ENCODE measurements around the gene ANKRD23.

The ANKRD23 gene

DNA sequence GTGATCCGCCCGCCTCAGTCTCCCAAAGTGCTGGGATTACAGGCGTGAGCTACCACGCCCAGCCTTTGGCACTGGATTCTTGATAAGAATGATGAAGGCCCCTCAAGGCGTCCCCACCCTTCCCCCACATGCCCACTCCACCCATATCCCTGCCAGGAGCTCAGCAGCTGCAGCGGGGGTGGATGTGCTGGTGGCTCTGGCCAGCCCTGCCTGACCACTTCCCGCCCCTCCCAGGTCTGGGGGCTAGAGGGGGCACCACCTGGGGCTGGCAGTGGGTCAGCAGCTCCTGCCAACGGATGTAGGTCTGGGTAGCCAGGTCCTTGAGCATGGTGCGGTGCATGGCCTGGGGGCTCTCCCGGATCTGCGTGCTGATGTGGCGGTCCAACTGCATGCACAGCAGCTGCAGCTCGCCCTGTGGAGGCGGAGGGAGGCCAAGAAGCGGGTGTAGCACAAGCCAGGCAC is 33.8 kb upstream of the ANKRD23 start:
- no peak for DNase-seq (ENCODE audit: low read depth in 1 of 2, low spot score in 1 of 2)

DNA sequence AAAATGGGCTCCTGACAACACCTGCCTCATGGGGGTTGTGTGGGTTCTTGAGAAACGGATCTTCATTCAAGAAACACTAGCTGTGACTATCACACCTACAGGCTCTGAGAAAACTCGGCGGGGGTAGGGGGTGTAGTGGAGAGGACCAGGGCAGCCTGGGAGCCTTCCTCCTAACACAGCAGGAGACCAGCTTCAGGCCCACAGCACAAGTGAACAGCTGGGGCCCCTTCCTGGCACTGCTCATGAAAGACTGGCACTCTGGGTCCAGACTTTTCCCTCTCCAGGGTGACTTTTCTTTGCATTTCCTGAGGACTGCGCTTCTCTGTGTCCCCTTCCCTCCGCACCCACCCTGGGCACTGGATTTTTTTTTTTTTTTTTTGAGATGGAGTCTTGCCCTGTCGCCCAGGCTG is 33.2 kb upstream of the ANKRD23 start:
- no peak for DNase-seq (ENCODE audit: low read depth in 1 of 2, low spot score in 1 of 2)

DNA sequence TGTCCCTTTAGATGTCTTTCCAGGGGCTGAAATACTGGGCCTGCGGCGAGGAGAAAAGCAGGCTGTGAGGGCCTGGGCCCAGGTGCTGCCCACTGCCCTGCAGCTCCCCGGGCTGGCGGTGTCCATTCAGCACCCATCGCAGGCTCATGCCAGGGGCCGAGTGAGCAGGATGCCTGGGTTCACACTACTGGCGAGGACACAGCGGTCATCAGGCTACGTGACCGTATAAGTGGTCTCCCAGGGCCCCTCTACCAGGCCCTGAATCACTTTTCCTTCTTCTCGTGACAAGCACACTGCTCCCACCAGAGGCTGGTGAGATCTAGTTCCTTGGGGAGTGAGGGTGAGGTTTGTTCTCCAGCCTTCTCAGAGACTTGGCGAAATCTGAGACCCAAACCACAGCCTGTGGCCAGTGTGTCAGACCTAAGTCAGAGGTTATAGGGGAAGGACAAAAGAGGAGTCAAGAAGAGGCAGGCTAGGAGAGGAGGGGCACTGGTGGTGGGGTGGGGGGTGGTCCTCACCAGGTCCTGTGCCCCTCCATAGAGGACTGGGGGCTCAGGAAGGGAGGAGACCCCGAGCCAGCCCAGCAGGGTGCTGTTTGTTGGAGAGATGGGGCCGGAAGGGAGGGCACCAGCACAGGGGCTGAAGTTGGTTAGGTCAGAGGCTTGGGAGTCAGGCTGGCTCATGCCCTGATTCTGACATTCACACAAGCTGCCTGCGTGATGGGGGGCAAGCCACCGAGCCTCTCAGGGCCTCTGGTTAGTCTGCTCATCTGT is 32.6 kb upstream of the ANKRD23 start:
- DNase-seq (ENCODE audit: low read depth in 1 of 2, low spot score in 1 of 2), result no peak

DNA sequence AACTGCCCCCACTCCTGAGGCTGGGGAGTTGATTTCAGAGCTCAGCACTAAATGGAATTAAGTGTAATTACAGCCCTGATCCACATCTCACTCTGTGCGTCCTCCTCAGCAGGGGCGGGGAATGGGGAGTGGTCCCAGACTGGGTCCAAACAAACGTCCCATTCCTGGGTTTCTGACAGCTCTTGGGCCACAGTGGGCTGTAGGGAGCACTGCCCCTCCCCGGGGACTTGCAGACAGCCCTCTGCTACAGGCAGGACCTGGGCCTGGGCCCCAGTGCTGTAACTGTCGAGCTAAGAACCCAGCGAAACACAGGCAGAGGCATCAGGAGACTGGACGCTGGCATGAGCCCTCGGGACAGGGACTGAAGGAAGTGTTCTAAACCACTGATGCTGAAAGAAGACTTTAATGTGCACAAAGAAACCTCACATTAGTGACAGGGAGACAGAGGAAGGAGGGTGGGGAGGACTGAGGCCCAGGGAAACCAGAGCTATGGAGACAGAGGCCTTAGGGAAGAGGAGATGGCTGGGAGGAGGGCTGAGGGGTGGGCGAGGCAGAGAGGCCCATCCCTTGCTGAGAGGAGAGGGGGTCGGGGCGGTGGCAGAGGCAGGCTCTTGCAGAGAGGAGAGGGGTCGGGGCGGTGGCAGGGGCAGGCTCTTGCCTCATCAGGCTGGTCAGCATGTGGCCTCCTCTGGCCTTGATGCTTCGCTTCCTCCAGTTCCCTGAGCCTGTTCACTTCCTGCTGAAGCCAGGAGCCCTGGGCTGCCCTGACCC is 31.9 kb upstream of the ANKRD23 start:
- no peak for DNase-seq (ENCODE audit: low read depth in 1 of 2, low spot score in 1 of 2)

DNA sequence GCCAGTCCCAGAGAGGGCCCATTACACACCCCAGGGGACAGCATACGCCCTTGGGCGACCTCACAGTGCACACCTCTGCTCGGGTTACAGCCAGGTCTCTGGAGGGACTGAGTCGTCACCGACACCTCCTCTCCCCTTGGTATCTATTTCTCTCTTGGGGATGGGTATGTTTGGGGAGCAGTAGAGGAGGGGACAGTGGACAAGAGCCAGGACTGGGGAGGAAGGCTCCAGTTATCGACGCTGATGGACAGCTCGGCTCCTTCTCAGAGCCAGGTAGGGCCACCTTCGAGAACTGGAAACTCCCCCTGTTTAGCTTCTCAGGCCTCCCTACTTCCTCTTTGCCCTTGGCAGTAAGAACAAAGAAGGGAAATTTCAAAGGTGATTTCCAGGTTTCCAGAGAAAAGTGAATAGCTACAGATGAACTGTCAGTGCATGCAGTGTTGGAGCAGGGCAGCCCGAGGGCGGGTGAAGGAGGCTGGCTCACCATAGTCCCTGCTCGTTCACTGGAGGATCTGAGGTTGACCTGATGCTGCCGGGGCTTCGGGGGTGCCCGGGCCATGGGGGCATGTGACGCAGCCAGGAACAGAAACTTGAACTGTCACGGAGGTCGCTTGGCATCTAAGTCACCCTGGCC is 30.5 kb upstream of the ANKRD23 start:
- DNase-seq (ENCODE audit: low read depth in 1 of 2, low spot score in 1 of 2), result no peak

DNA sequence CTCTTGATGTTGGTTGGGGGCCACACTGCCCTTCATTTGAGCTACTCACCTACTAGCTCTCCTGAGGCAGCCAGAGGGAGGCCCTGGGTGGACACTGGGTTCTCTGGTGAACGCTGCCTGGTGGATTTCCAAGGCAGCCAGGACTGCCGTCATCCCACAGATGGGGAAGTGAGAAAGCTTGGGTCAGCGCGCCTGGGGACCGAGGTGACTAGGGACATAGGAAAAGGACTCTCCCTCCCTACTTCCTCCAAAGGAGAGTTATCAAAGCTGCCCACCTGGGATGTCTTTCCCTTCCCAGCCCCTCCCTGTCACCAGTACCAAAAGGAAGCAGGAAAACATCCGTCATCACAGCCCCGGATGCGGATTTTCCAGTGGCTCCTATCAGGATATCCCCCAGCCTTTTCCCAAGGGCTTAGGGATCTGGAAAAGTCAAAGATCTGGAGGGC is 29.9 kb upstream of the ANKRD23 start:
- no peak for DNase-seq (ENCODE audit: low read depth in 1 of 2, low spot score in 1 of 2)

DNA sequence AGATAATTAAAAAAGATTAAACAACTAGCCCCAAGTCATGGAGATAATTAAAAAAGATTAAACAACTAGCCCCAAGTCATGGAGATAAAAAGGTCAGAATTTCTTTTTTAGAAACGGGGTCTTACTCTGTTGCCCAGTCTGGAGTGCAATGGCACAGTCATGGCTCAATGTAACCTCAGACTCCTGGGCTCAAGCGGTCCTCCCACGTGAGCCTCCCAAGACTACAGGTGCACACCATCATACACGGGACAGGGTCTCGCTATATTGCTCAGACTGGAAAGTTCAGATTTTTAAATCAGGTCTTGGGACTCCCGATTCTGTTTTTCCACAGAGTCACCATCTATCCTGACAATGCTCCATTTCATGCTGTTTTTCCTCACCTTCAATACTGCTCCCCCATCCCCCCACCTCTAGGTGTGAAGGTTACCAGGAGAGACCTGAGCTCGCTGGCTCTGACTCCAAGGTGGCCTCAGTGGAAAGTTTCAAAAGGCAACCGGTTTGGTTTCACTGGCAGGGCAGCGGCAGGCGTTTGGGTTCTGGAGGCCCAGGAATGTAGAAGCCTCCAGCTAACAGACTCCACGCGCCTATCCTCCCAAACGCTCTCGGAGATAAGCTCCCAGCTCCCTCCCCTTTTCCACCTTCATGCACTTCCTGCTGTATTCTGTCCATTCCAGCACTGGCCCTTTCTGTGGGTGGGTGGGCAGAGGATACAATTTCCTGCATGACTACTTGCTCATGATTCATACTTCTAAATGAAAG is 28.9 kb upstream of the ANKRD23 start:
- no peak for DNase-seq (ENCODE audit: low read depth in 1 of 2, low spot score in 1 of 2)

DNA sequence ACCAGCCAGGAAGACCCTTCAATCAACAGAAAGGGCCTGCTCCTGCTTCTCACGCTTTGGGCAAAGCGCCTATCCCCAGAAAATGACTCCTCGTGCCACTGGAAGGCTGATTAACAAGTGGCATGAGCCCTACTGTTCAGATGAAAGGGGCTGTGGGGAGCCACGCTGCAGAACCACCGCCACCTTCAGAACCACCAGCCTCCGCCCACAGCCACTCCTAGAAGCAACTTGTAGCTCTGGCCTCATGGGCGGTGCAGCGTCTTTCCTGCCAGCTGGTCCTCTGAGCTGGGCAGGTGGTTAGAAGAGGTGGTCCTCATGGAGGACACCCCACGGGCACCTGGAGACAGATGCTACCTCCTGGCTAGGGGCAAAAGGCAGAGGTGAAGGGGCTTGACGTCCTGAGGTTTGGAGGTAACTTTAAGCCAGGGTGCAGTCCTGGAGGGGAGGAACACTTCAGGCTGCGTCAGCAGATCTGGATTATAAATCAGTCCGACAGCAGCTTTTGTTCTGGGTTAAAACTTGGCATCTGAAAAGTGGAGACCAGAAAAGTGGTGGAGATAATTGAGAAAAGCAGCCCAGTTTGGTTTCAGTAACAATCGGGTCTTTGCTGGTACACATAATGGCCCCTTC is 26.9 kb upstream of the ANKRD23 start:
- no peak for DNase-seq (ENCODE audit: low read depth in 1 of 2, low spot score in 1 of 2)

DNA sequence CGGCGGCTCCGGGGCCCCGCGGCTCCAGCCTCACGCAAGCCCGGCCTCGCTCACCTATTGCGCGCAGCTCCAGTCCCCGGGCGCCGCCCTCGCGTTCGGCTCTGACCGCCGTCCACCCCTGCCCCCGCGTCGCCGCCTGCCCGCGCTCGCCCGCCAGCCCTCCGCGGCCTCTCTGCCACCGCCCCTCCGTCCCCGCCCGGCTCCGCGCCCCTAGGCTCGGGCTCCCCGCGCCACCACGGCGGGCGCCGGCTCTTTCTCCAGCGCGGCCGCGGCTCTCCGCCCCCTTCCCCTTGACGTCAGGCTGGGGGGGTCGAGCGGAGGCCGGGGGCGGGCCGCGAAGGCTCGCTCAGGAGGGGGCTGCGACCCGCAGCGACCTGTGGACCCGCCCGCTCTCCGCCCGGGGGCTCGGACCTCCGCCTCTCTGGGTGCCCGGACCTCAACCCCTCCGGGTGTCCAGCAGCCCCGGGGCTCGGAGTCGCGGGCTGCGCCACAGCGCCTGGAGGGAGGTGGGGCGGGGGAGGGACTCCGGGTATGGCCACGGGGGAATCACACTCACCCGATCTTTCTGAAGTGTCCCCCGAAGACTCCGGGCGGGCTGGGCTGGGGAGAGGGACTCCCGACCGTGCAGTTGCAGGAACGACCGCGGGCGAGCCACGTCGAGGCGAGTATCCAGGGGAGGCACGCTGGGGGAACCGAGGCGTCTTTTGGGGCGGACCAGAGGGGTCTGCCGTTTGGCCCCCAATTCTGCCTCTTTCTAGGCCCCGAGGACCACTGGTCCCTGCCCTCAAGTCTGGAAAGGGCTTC is 26.2 kb upstream of the ANKRD23 start, which contains the start of gene SEMA4C:
Gene SEMA4C, minus strand, starts transcription at position 259 of the 804 bp plus-strand sequence. CDS start 2,194 bp downstream, outside the sequence.
- DNase-seq (ENCODE audit: low read depth in 1 of 2, low spot score in 1 of 2), result no peak

DNA sequence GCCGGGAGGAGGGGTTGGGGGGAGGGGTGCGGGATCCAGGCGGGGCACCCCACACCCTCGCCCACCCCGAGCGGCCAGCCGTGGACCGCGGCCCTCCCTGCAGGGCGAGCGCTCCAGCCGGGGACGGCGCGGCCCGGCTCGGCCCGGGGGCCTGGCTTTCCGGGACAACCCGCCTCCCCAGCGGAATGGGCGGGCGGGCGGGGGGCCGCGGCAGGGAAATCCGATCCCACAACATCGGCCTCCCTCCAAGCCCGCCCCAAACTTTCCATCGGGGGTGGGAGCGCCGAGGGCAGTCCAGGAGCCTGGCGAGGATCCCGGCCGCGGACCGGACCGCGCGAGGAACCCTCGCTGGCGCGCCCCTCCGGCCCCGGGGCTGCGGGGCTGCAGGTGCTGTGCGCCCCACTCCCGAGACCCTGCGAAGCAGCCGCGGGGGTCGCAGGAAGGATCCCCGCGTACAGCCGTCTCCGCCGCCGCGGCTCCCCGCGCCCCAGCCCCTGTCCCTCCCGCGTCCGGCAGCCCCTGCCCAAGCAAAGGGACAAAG is 25.5 kb upstream of the ANKRD23 start:
- DNase-seq (ENCODE audit: low read depth in 1 of 2, low spot score in 1 of 2), result no peak

DNA sequence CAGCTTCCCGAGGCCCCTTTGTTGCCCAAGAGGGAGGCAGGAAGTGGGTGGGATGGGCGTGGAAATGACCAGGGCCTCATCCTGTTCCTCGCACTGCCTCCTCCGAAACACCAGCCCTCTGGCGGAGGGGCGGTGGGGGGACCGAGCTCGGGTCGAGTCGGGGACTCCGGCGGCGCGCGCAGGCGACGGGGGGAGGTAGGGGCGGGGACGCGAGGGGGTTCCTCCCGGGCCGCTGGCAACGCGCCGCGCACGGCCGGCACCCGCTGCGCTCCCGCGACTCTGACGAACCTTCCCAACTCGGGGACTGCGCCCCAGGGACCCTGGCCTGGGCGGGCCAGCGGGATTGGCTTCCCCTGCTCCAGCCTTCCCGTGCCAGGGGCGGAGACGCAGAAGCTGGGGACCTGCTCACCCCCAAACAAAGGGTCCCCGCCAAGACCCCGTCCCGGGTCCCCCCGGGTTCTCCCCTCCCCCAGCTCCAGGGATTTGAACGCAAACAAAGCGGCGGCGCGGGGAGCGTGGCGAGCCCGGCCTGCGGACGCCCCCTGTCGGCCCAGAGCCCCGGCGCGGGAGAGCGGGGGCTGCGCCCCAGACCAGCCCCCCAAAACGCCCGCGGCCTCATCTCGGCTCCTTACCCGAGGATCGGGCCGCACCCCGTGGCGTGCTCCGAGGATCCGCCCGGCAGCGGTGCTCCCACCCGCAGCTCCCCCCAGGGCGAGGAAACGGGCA is 24.9 kb upstream of the ANKRD23 start:
- peak in 1 of 2 donors; percentile 30 for DNase-seq (ENCODE audit: low read depth in 1 of 2, low spot score in 1 of 2)

DNA sequence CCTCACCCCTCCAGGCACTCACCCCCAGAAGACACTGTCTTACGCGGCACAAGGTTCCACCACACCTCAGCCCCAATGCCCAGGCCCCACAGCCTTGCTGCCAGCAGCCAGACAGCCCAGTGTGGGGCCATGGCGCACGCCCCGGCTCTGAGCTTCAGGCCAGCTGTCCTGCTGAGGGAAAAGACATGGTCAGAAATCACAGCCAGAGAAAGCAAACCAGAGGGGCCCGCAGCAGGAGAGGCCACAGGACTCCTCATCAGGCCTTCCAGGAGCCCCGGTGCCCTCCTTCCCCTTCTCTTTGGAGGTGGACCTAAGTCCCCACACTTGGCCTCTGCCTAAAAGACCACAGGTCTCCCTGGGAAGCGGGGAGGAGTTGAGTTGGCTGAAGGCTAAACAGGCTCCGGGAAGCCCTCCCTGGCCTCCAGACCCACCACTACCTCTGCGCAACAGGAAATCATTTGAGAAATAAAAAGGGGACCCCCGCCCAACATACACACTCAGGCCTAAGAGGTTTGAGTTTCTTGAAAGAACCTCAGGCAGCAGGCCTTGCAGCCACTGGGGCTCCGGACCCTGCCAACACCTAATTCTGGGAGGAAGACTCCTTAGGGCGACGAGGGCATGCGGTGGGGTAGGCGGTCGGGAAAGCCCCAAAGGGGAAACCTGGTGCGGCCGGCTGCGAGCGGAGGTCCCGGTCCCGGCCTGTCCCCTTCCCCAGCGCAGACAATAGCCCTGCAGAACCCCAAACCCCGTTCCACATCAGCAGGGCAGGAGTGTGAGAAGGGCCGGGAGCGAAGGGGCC is 24.1 kb upstream of the ANKRD23 start:
- DNase-seq (ENCODE audit: low read depth in 1 of 2, low spot score in 1 of 2), result no peak

DNA sequence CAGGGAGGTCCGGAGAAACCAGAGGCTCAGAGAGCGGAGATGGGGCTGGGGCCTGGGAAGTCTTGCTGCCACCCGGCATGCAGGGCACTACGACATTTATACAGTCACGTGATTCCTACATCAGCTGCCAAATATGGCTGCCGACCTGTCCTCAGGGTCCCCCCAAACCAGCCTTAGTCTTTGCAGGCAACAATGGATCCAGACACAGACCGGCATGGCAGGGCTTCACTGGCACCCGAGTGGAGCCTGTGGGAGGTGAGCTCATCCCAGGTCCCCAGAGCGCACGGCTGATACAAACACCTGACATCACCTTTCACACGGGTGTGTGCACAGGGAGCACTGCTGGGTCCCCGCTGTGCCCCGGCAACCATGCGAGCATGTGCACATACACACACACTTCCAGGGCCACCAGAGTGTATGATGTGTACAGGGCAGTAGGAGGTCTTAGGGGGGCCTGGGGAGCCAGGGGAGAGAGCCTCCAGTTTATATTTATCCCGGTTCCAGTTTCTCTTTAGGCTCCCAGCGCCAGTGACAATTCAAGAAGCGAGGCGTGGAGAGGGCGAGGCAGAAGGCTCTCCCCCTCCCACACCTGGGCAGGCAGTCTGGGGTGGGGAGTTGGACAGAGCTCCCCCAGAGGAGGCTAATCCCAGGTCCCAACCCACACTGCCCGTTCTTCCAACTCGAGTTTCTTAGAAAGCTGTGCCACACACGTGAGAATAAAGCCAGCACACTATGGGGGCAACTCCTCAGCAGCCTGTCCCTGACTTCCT is 23.4 kb upstream of the ANKRD23 start:
- no peak for DNase-seq (ENCODE audit: low read depth in 1 of 2, low spot score in 1 of 2)

DNA sequence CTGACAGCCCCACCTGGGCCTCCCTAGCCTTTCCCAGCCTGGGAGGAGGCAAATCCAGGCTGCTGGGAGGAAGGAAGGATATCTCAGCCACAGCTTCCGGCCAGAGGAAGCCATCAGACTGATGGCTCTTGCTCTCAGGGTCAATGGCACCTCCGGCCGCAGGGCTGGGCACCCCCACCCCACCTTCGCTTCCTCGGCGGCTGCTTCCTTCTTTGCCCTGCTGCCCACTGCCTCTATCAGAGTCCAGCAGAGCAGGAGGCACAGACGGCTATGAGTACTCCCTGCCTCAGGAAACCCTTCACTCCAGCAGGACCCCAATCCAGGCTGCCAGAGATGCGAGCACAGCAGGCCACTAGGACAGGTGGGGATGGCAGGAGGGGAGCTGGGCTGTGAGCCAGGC is 22.8 kb upstream of the ANKRD23 start:
- no peak for DNase-seq (ENCODE audit: low read depth in 1 of 2, low spot score in 1 of 2)

DNA sequence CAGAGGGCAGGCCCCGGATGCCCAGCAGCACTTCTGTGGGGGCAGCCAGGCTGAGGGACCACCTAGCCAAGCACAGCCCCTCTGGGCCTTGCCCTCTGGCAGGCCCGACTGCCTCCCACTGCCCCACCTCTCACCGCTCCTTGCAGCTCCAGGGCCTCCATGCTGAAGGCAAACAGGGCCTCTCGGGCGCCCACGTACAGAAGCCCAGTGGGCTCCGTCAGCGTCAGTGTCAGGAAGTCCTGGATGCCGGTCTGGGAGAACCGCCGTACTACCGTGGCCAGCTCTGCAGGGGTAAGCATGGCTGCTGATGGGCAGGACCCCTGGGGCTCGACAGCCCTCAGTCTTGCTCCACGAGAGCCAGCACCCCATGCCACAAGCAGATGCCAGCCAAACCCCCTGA is 22.3 kb upstream of the ANKRD23 start:
- no peak for DNase-seq (ENCODE audit: low read depth in 1 of 2, low spot score in 1 of 2)

DNA sequence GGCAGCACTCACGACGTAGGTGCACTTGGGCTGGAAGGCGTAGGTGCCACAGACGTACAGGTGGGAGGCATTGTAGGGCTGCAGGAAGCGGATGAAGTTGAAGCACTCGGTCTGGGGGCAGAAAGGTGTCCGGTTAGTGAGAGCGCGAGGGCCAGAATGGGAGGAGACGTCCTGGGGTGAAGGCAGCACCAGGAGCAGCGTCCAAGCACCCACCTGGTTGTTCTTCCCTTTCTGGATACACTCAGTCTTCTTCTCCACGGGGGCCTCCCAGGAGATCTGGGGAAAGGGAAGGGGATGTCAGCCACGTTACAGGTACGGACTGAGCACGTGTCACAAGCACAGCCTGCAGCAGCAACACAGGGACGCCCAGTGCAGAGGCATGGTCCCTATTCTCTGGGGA is 21.8 kb upstream of the ANKRD23 start:
- no peak for DNase-seq (ENCODE audit: low read depth in 1 of 2, low spot score in 1 of 2)

DNA sequence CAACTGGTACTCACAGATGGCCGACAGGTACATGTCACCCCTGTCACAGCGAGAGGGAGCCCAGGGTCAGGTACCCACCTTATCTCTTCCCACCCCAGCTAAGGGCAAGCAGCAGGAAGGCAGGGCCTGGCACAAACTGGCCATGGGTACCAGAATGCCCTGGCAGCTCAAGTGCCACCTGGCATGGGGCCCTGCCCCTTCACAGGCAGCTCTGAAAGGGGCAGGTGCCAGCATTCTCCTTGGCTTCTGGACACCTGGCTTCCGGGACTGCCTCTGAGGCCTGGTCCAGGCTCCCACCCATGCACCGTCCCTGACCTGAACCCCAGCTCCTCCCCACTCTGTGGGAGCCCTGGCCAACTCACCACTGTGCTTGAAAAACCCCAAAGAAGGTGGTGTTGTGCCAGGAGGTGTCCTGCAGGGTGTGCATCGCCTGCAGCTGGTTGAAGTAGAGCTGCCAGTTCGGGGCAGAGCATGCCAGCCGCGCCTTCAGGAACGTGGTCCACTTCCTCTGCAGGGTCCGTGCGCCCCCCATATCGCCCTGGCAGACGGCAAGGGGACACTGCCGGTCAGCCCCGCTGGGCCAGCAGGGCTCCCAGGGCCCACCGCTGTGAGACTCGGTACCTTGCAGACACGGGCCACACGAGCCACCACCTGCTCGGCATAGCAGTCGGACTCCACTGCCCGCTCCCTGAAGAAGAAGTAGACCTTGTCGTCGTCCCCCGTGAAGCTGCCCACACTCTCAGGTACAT is 20.7 kb upstream of the ANKRD23 start:
- no peak for DNase-seq (ENCODE audit: low read depth in 1 of 2, low spot score in 1 of 2)

Data from activated CD4-positive, alpha-beta T cell treated with anti-CD3 and anti-CD28 coated beads, Interleukin-2, amount 50 U/mL, for 24 hours (primary cell).